HCT116 (cell line): ENCODE results near the gene ANKRD61. TPM values are rescaled to one million over a fixed set of nuclear protein-coding genes. Genes with fewer than 3 reads are reported as not detected.

Experiments
- ATAC-seq: fragments of 200-7000 bp; cut with Tn5 transposase; 2 replicates; pipeline ENCODE4 v1.9.1; 2020; ENCODE audit warnings: mild to moderate bottlenecking, moderate library complexity
- BruUV-seq: library from RNA; stranded (reverse); fragments of 400-500 nt; replicated peaks from 2 replicates; lab custom pipeline; 2021; lab: Mats Ljungman, UMichigan
- CTCF ChIA-PET: fragments of 300-600 bp; sonication (Branson Sonifier 250); formaldehyde crosslinking; loops from one replicate; lab custom pipeline; 2021; ENCODE audit warnings: antibody characterized with exemption; lab: Charles Lee
- POLR2A ChIA-PET: fragments of 300-600, 350-600 bp; sonication (Branson Sonifier 250); formaldehyde crosslinking; loops from one replicate; lab custom pipeline; 2021; ENCODE audit warnings: antibody characterized with exemption; lab: Charles Lee
- RAD21 ChIA-PET, 2 experiments: fragments of 300-600 bp; sonication (Branson Sonifier 250); formaldehyde crosslinking; loops; one replicate each; lab custom pipeline; 2023; ENCODE audit warnings: low total read pairs in 2 of 2; ENCODE audit not compliant: uncharacterized antibody in 2 of 2, unreplicated experiment in 2 of 2, low non-redundant PET in 1 of 2; lab: Charles Lee
- DNase-seq: peaks from one replicate; pipeline ENCODE4 v3.0.0-alpha.2; 2010; ENCODE audit warnings: low read depth, low spot score
- H2AFZ ChIP-seq: fragments of 200-600 bp; shearing (Covaris generic), sonication (generic); 2 replicates; pipeline ENCODE4 v1.6.1; 2017; ENCODE audit warnings: low read depth, mixed run types, mixed read lengths, antibody characterized with exemption, low read length; ENCODE audit not compliant: poor library complexity, severe bottlenecking
- H3K27ac ChIP-seq: 2 replicates; pipeline ENCODE4 v1.5.1; 2012; ENCODE audit warnings: low read depth, low read length
- H3K27me3 ChIP-seq: fragments of 200-600 bp; sonication (generic); 2 replicates; pipeline ENCODE4 v1.6.1; 2016; ENCODE audit warnings: mixed run types, low read length, mixed read lengths; ENCODE audit not compliant: insufficient read depth
- H3K36me3 ChIP-seq, 2 experiments: fragments of 200-500 bp in 1 of 2; fragments of 200-600 bp in 1 of 2; sonication (Bioruptor generic) in 1 of 2; sonication (generic) in 1 of 2; 2 replicates each; pipeline versions ENCODE4 v1.5.1 to v1.6.1; 2014 to 2016; ENCODE audit warnings: low read length in 2 of 2, inconsistent platforms in 1 of 2, mixed read lengths in 1 of 2, mixed run types in 1 of 2; ENCODE audit not compliant: insufficient read depth in 2 of 2, control insufficient read depth in 1 of 2
- H3K4me1 ChIP-seq, 2 experiments: fragments of 200-600 bp in 1 of 2; sonication (generic) in 1 of 2; 2 replicates each; pipeline versions ENCODE4 v1.5.1 to v1.6.1; 2012 to 2017; ENCODE audit warnings: low read length in 2 of 2, inconsistent platforms in 1 of 2, mild to moderate bottlenecking in 1 of 2, mixed read lengths in 1 of 2, mixed run types in 1 of 2, moderate library complexity in 1 of 2; ENCODE audit not compliant: insufficient read depth in 2 of 2, control insufficient read depth in 1 of 2
- H3K4me2 ChIP-seq: fragments of 200-600 bp; sonication (generic); 2 replicates; pipeline ENCODE4 v1.6.1; 2017; ENCODE audit warnings: mixed run types, low read length, mixed read lengths
- H3K4me3 ChIP-seq, 2 experiments: fragments of 200-600 bp in 1 of 2; sonication (generic) in 1 of 2; replicated peaks in 1 of 2; 2 replicates each; pipeline ENCODE4 v1.5.1; 2011 to 2016; ENCODE audit warnings: low read length in 2 of 2, control low read depth in 1 of 2, low read depth in 1 of 2, mild to moderate bottlenecking in 1 of 2, mixed read lengths in 1 of 2, mixed run types in 1 of 2
- H3K79me2 ChIP-seq: fragments of 200-600 bp; sonication (generic); 2 replicates; pipeline ENCODE4 v1.6.1; 2017; ENCODE audit warnings: mild to moderate bottlenecking, mixed run types, low read length, moderate library complexity, mixed read lengths; ENCODE audit not compliant: insufficient read depth
- H3K9ac ChIP-seq: fragments of 200-600 bp; sonication (generic); 2 replicates; pipeline ENCODE4 v1.6.1; 2016; ENCODE audit warnings: low read length, mixed read lengths
- H3K9me2 ChIP-seq: fragments of 200-600 bp; sonication (generic), shearing (Covaris generic); 2 replicates; pipeline ENCODE4 v1.6.1; 2017; ENCODE audit warnings: mixed run types, mild to moderate bottlenecking, moderate library complexity; ENCODE audit not compliant: insufficient read depth
- H3K9me3 ChIP-seq, 2 experiments: fragments of 200-500 bp in 1 of 2; fragments of 200-600 bp in 1 of 2; sonication (Bioruptor generic) in 1 of 2; sonication (generic) in 1 of 2; 2 replicates each; pipeline ENCODE4 v1.6.1; 2014 to 2017; ENCODE audit warnings: low read length in 2 of 2, mixed read lengths in 2 of 2, inconsistent platforms in 1 of 2, low read depth in 1 of 2, mild to moderate bottlenecking in 1 of 2, mixed run types in 1 of 2, moderate library complexity in 1 of 2; ENCODE audit not compliant: control insufficient read depth in 1 of 2, insufficient read depth in 1 of 2
- H4K20me1 ChIP-seq: fragments of 200-600 bp; sonication (generic), shearing (Covaris generic); 2 replicates; pipeline ENCODE4 v1.6.1; 2017; ENCODE audit warnings: mixed run types, mild to moderate bottlenecking, moderate library complexity; ENCODE audit not compliant: insufficient read depth
- CEBPB ChIP-seq: IDR thresholded peaks from 2 replicates; pipeline ENCODE4 v1.6.1; 2012; ENCODE audit warnings: low read depth
- EZH2phosphoT487 ChIP-seq: fragments of 200-600 bp; IDR thresholded peaks from 2 replicates; pipeline ENCODE4 v1.6.1; 2018; ENCODE audit warnings: antibody characterized with exemption, borderline replicate concordance
- POLR2A ChIP-seq: IDR thresholded peaks from 2 replicates; pipeline ENCODE4 v1.7.0; 2011; ENCODE audit warnings: borderline replicate concordance; ENCODE audit not compliant: insufficient read depth, insufficient read length; ENCODE audit errors: extremely low read depth
- POLR2AphosphoS5 ChIP-seq: IDR thresholded peaks from 2 replicates; pipeline ENCODE4 v1.6.1; 2011; ENCODE audit warnings: mild to moderate bottlenecking, low read depth, low read length, moderate library complexity
- RAD21 ChIP-seq: IDR thresholded peaks from 2 replicates; pipeline ENCODE4 v1.6.1; 2012; ENCODE audit warnings: low read depth, mild to moderate bottlenecking
- SIN3A ChIP-seq: IDR thresholded peaks from 2 replicates; pipeline ENCODE4 v1.6.1; 2012; ENCODE audit warnings: low read depth
- SP1 ChIP-seq: IDR thresholded peaks from 2 replicates; pipeline ENCODE4 v1.6.1; 2012; ENCODE audit warnings: low read depth
- ZFX ChIP-seq: fragments of 450-650 bp; IDR thresholded peaks from 2 replicates; pipeline ENCODE4 v1.6.1; 2017
- intact Hi-C: fragments of 100-400 bp; cut with micrococcal nuclease; formaldehyde crosslinking; loops from 2 replicates; pipeline ENCODE4 v1.10.0; 2022
- total RNA-seq: library from RNA; stranded (reverse); gene quantifications from one replicate; pipeline ENCODE4 v1.2.1, GENCODE V29; 2021; ENCODE audit not compliant: unreplicated experiment
- TF ChIP-seq, protein P1 (sequence below): IDR thresholded peaks from 2 replicates; pipeline ENCODE4 v1.6.1; 2012
- TF ChIP-seq, protein P2 (sequence below): IDR thresholded peaks from 2 replicates; pipeline ENCODE4 v1.6.1; 2011; ENCODE audit warnings: mild to moderate bottlenecking, low read length, moderate library complexity; ENCODE audit not compliant: insufficient replicate concordance; ENCODE audit errors: extremely low read depth
- TF ChIP-seq, protein P3 (sequence below): IDR thresholded peaks from 2 replicates; pipeline ENCODE4 v1.6.1; 2012; ENCODE audit warnings: low read depth

Gene ANKRD61
- total RNA-seq, 1 experiment from 2014 or later: 0.17 TPM

DNA sequence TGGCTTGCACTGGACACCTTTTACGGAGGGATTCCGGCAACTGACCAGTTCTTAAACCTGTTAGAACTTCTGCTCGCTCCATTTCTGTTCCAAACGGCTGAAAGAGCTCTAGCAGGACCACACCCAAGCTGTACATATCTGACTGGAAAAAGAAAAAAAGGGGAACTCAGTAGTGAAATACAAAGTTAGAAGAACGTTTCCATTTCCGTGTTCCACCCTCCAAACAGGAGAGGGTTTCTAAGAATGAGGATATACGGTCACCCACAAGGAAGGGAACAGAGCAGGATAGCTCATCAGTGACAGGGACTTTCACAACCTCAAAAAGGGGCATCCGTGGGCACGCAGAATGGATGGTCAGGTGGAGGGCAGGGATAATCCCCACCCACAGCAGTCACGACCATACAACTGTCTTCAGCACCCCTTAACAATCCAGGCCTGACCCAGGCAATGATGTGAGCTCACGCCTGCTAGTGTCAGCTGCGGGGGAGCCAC, 4.3 kb upstream of the ANKRD61 start:
- CTCF ChIA-PET: no interaction called here
- no peak overlapping the region for H3K4me2 ChIP-seq
- ATAC-seq (no peak; the same call in 1 of the 2 replicates), DNase-seq (no peak)
- POLR2A ChIA-PET: no interaction called here
- peaks cover 38 to 61% of the 10 kb centered on the region in 2 experiments for H3K36me3 ChIP-seq
- H3K9ac ChIP-seq: no peak overlapping the region
- RAD21 ChIA-PET: interaction anchor here in 1 of 2 experiments (0.7 kb wide), 1 partner anchor 159 kb away, joined by 3 read pairs; no protein-coding TSS in a partner anchor
- no TSS peak for BruUV-seq
- TF ChIP-seq, protein P1, sequence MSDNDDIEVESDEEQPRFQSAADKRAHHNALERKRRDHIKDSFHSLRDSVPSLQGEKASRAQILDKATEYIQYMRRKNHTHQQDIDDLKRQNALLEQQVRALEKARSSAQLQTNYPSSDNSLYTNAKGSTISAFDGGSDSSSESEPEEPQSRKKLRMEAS: no peak
- H3K27ac ChIP-seq: no peak overlapping the region; the same call in 1 of the 2 replicates
- H2AFZ ChIP-seq: no peak overlapping the region
- no peaks in the 10 kb centered on the region for H4K20me1 ChIP-seq
- H3K4me3 ChIP-seq: no peak overlapping the region
- peaks cover 24% of the 10 kb centered on the region for H3K79me2 ChIP-seq
- H3K27me3 ChIP-seq: no peaks in the 10 kb centered on the region
- H3K4me1 ChIP-seq: peaks cover 0 to 11% of the 10 kb centered on the region in 2 experiments; a peak in 2 of 4 replicates
- no peaks in the 10 kb centered on the region for H3K9me2 ChIP-seq
- no peaks in the 10 kb centered on the region for H3K9me3 ChIP-seq
- intact Hi-C loops: no loop called here

DNA sequence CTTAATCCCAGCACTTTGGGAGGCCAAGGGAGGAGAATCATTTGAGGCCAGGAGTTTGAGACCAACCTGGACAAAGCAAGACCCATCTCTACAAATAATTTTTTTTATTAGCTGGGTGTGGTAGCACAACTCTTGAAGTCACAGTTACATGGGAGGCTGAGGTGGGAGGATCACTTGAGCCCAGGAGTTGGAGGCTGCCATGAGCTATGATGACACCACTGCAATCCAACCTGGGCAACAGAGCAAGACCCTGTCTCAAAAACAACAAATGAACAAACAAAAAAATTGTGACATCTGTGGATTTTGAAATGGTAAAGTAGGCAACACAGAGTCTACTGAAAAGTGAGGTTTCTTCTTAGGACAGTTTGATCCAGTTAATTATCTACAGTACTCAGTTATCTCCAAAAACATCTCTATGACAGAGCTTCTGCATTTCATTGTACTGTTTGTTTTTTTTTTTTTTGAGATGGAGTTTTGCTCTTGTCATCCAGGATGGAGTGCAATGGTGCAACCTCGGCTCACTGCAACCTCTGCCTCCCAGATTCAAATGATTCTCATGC, 3.3 kb upstream of the ANKRD61 start:
- no peak overlapping the region for H3K27ac ChIP-seq
- peaks cover 0 to 11% of the 10 kb centered on the region in 2 experiments; a peak in 2 of 4 replicates for H3K4me1 ChIP-seq
- CTCF ChIA-PET: interaction anchor here (0.7 to 1.0 kb wide), 2 partner anchors 30 to 322 kb away, joined by 3 read pairs; no protein-coding TSS in a partner anchor
- no peak overlapping the region for H3K9ac ChIP-seq
- no peak for ATAC-seq
- no peaks in the 10 kb centered on the region for H4K20me1 ChIP-seq
- intact Hi-C loops: no loop called here
- no peak overlapping the region for H2AFZ ChIP-seq
- peaks cover 25% of the 10 kb centered on the region for H3K79me2 ChIP-seq
- POLR2A ChIA-PET: no interaction called here
- no peak overlapping the region for H3K4me2 ChIP-seq
- no peak overlapping the region for H3K4me3 ChIP-seq
- H3K9me3 ChIP-seq: no peaks in the 10 kb centered on the region
- no TSS peak for BruUV-seq
- DNase-seq: no peak
- H3K36me3 ChIP-seq: peaks cover 33 to 55% of the 10 kb centered on the region in 2 experiments
- H3K9me2 ChIP-seq: no peaks in the 10 kb centered on the region
- no peaks in the 10 kb centered on the region for H3K27me3 ChIP-seq
- RAD21 ChIA-PET: interaction anchor here in 1 of 2 experiments (0.7 kb wide), 1 partner anchor 12 kb away, joined by 3 read pairs; no protein-coding TSS in a partner anchor
- TF ChIP-seq POLR2AphosphoS5 (no peak), SIN3A (no peak), RAD21 (no peak), ZFX (no peak), CEBPB (no peak), SP1 (no peak), POLR2A (no peak), EZH2phosphoT487 (no peak)
- TF ChIP-seq, protein P2, sequence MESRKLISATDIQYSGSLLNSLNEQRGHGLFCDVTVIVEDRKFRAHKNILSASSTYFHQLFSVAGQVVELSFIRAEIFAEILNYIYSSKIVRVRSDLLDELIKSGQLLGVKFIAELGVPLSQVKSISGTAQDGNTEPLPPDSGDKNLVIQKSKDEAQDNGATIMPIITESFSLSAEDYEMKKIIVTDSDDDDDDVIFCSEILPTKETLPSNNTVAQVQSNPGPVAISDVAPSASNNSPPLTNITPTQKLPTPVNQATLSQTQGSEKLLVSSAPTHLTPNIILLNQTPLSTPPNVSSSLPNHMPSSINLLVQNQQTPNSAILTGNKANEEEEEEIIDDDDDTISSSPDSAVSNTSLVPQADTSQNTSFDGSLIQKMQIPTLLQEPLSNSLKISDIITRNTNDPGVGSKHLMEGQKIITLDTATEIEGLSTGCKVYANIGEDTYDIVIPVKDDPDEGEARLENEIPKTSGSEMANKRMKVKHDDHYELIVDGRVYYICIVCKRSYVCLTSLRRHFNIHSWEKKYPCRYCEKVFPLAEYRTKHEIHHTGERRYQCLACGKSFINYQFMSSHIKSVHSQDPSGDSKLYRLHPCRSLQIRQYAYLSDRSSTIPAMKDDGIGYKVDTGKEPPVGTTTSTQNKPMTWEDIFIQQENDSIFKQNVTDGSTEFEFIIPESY: no peak
- TF ChIP-seq, protein P3, sequence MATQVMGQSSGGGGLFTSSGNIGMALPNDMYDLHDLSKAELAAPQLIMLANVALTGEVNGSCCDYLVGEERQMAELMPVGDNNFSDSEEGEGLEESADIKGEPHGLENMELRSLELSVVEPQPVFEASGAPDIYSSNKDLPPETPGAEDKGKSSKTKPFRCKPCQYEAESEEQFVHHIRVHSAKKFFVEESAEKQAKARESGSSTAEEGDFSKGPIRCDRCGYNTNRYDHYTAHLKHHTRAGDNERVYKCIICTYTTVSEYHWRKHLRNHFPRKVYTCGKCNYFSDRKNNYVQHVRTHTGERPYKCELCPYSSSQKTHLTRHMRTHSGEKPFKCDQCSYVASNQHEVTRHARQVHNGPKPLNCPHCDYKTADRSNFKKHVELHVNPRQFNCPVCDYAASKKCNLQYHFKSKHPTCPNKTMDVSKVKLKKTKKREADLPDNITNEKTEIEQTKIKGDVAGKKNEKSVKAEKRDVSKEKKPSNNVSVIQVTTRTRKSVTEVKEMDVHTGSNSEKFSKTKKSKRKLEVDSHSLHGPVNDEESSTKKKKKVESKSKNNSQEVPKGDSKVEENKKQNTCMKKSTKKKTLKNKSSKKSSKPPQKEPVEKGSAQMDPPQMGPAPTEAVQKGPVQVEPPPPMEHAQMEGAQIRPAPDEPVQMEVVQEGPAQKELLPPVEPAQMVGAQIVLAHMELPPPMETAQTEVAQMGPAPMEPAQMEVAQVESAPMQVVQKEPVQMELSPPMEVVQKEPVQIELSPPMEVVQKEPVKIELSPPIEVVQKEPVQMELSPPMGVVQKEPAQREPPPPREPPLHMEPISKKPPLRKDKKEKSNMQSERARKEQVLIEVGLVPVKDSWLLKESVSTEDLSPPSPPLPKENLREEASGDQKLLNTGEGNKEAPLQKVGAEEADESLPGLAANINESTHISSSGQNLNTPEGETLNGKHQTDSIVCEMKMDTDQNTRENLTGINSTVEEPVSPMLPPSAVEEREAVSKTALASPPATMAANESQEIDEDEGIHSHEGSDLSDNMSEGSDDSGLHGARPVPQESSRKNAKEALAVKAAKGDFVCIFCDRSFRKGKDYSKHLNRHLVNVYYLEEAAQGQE: no peak
